CD4-positive, alpha-beta T cell treated with Interleukin-6 for 4 hours (primary cell): ENCODE data around the gene IPPK.

Experiments
- DNase-seq: peaks from one replicate; pipeline ENCODE4 v3.0.0-alpha.2; 2020; ENCODE audit warnings: mixed read lengths

IPPK gene

GRCh38 chr9:92656537-92656925 lies 13.4 kb downstream of the IPPK start:
- no peak for DNase-seq

GRCh38 chr9:92655896-92656536 lies 13.9 kb downstream of the IPPK start:
- no peak for DNase-seq

DNA sequence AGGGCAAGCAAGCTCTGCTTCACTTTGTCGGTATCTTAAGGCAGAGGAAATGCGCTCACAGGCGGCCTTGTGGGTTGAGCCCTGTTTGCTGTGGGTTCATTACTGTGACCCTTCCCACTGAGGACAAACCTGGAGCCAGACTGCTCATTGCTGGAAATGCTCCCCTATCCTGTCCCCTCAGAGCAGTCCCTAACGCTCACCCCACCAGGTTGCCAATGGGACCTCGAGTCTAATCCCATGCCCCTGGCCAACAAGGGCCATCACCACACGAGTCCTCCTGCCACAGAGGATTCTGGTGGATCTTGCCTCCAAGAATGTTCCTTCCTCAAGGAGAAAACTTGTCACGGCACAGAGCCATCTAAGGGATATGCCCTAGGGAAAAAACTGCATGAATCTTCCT lies 14.6 kb downstream of the IPPK start:
- no peak for DNase-seq

GRCh38 chr9:92654481-92655301 lies 15.2 kb downstream of the IPPK start:
- DNase-seq: no peak

DNA sequence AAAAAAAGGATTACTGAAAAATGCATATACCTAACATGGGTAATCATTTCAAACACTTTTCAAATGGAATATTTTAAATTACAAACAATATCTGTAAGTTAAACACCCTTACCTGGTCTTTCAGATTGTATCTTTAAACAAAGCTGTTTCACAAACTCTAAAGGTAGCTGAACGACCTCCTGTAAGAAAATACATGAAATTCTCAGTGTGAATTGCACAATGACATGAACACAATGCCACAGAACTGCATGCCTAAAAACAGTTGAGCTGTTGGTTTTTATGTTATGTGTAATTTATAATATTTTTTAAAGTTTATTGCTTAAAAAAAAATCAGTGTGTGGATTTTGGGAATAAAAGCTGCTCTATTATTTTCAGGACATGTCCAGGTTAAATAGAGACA lies 17.5 kb downstream of the IPPK start:
- no peak for DNase-seq

DNA sequence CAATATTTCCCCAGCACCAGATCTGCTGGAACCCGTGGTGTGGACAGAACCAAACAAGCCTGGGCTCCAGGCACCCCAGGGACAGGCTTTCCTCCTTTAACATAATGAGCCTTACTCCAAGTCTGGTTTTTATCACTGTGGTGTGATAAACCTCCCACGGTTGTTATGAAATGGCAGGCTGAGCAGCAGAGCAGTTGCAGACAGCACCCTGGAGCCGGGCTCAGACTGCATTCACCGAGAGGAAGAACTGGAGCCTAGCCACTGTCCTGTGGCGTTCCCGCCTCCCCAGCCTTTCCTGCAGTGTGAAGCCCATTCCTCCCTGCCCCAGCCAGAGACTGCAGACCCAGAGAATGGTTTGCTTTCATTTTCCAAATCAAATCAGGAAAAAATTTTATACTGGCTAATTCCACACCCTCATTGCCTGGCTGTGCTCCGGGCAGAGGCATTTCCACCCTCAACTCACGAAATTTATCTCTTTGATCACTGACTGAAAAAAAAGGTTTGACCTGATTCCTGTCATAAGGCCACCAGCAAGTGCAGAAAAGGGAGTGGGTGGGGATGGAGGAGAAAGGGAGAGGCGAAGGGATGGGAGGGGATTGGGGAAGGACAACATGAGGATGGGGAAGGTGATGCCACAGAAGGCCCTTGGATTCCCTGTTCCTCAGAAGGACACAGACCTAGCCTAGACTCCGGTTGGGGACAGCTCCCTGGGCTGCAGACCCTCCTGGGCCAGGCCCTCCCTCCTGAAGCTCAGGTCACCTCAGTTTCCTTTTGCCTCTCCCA lies 18.9 kb downstream of the IPPK start:
- no peak for DNase-seq

- no peak for DNase-seq
These were observed 19.6 kb downstream of the IPPK start for GRCh38 chr9:92650296-92650695.

GRCh38 chr9:92649007-92649406 lies 20.9 kb downstream of the IPPK start:
- no peak for DNase-seq

DNA sequence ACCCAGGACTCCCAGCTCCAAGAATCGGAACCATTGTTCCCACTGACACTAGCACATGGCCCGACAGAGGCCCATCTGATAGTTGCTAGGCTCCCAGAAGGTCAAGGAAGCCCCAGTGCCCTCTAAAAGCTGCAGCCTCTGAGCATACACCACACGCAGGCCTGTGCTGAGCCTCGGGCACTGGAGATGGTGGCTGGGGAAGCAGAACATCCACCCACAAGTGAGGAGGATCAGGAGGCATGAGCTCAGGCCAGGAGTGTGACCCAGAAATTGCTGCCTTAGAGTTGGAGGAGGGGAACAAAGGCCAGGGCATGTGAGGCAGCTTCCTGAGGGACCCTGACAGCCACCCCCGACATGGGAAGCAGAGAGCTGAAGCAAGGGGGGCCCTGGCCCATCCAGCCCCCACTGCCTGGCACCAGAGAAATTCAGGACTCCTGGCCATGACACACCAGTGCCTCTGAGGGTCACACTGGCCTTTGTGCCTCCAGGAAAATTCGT lies 21.4 kb downstream of the IPPK start:
- no peak for DNase-seq

GRCh38 chr9:92647671-92648473 lies 22.1 kb downstream of the IPPK start:
- DNase-seq: no peak

- no peak for DNase-seq
These were observed 24.9 kb downstream of the IPPK start for GRCh38 chr9:92645041-92645440.

DNA sequence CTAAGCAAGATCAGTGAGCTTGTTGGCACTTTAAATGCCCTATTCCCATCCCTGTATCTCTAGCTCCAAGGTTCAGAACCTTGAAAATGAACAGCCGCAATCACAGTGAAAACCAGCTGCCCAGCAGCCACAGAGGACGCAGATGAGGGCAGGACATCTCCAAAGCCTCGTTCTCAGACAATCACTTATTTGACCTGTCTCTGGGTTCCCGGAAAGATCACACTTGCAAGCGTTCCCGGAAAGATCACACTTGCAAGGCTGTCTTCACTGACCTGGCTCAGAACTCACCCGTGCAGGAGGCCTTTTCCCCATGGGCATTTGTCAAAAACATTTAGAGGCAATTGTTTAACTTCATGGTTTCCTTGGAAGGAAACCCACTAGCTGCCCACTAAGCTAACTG lies 25.7 kb downstream of the IPPK start:
- DNase-seq: no peak

DNA sequence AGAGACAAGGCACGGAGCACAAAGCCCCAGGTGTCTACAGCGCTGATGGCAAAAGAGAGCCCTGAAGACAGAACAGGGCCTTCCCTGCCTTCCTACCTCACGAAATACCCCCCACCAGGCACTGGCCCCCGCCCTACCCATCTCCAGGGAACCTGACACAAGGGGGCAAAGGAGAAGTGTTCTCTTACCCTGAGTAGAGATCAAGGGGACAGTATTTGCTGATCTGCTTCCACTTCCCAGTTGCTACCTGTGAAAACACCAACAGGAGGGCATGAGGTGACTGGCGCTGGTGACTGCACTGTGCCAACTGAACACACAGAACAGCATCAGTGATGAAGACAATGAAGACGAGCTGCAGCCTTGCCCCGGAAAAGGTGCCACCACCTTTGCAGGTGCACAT lies 27.4 kb downstream of the IPPK start:
- no peak for DNase-seq

GRCh38 chr9:92642041-92642451 lies 27.9 kb downstream of the IPPK start:
- no peak for DNase-seq

DNA sequence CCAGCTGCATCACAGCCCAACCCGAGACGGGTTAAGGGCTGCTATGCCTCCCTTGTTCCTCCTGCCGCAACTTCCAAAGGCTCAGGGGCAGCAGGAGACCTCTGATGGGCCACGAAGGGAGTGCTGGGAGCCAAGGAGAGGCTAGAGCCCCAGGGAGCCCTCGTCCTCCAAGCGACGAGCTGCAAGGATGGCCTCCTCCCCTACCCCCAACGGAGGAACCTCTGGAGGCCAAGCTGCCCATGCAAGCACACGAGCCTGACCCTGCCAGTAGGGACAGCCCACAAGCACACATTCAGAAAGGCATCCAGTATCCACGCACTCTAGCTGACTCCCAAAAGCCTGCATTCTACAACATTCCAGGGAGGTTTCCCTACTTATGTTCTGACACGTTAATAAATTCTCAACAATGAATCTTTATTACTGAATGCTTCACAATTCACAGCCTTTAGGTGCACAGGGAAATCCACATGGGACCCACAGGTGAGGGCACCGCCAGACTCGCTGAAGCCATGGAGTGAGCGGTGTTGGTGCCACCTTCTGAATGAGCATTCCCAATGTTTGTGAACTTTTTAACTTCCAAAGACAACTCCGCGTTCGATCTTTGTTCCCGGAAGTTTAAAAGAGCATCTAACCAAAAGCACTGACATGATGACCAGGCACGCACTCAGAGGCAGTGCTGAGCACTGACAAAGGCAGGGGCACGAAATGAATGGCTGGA lies 28.7 kb downstream of the IPPK start:
- DNase-seq: no peak

DNA sequence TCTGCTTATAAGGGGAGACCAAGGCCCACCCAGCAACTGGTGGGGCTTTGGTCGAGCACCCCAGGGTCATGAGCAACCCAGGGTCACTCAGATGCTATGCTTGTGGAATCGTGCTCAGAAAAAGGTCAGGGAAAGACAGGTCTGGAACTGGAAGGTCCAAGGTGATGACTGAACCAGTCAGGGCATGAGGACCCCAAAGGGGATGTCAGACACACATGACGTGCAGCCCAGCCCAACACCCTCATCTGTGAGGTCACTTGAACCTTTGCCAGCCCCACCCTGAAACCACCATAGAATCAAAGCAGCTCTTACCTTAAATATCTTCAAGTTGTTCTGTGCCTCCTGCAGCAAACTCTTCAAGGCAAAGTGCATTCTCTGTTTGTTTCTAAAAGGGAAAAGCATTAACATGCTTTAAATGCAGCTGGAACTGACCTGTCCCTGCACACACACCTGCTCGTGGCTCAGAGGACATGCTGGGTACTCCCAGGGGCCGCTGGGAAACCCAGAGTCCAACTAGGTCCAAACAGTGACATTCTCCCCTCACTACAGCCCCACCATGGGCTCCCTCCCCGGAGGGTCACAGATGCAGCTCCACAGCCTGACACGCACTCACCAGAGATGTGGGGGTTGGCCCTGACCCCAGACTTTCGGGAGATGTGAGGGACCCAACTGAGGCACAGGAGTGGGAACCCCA lies 29.4 kb downstream of the IPPK start:
- no peak for DNase-seq

DNA sequence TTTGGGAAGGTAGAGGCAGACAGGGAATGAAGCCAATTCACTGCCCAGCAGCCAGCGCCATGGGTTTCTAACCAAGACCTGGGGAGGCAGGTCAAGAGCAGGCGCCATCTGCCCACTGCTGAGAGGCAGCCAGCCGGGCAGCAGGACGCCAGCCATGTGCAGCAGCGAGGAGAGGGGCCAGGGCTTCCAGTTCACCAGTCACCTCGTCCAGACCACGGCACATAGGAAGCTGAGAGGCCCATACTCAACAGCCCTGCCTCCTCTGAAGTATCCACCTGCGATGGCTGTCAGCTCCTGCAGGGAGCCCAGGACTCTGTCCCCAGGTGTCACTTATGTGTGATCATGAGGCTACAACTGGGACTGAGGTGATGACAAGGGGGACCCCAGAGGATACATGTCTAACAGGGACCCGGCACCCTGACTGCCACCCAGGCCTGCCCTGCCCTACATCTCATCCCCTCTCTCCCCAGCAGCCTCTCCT lies 30.1 kb downstream of the IPPK start:
- DNase-seq: no peak

GRCh38 chr9:92639124-92639523 lies 30.8 kb downstream of the IPPK start:
- DNase-seq: no peak

GRCh38 chr9:92638621-92639101 lies 31.3 kb downstream of the IPPK start:
- no peak for DNase-seq

- DNase-seq: no peak
These were observed 31.9 kb downstream of the IPPK start for GRCh38 chr9:92637886-92638620.
